Endothelial cell of umbilical vein (primary cell): ENCODE measurements around the gene ZNF57. TPM values are rescaled to one million over a fixed set of nuclear protein-coding genes. Genes with fewer than 3 reads are reported as not detected.
"Not testable (repeated sequence)": the region's sequence is repeated elsewhere in the genome, so short reads cannot be mapped to it uniquely, and the experiment has no call there.

Experiments
- BruUV-seq: library from RNA; stranded (reverse); fragments of 400-500 nt; replicated peaks from 2 replicates; lab custom pipeline; 2021; lab: Mats Ljungman, UMichigan
- CTCF ChIA-PET: fragments of 300-600, 350-600 bp; sonication (Branson Sonifier 250); formaldehyde crosslinking; loops from one replicate; lab custom pipeline; 2021; ENCODE audit warnings: antibody characterized with exemption, inconsistent platforms; lab: Charles Lee
- POLR2A ChIA-PET: fragments of 300-600, 350-600 bp; sonication (Branson Sonifier 250); formaldehyde crosslinking; loops from one replicate; lab custom pipeline; 2021; ENCODE audit warnings: antibody characterized with exemption, inconsistent platforms; lab: Charles Lee
- DNase-seq: peaks from one replicate; pipeline ENCODE4 v3.0.0-alpha.2; 2011; ENCODE audit warnings: low read depth, low spot score
- FAIRE-seq: peaks from 2 replicates; lab custom pipeline; 2011; peaks lifted over from hg19 to GRCh38; lab: Jason Lieb, UNC
- H2AFZ ChIP-seq: 2 replicates; pipeline ENCODE4 v1.6.0; 2012; ENCODE audit warnings: low read depth, low read length, control low read depth, inconsistent platforms
- H3K27ac ChIP-seq: 2 replicates; pipeline ENCODE4 v1.5.1; 2011; ENCODE audit warnings: low read depth, mild to moderate bottlenecking, control low read depth, low read length, moderate library complexity; ENCODE audit not compliant: insufficient read depth
- H3K27me3 ChIP-seq, 2 experiments: 2 replicates each; pipeline versions ENCODE4 v1.6.0 to v1.6.1; 2011; ENCODE audit warnings: low read length in 2 of 2, mixed read lengths in 1 of 2; ENCODE audit not compliant: control insufficient read depth in 2 of 2, insufficient read depth in 2 of 2
- H3K36me3 ChIP-seq, 2 experiments: 2 replicates in 1 of 2; 3 replicates in 1 of 2; pipeline ENCODE4 v1.5.1; 2011; ENCODE audit warnings: low read length in 2 of 2, mild to moderate bottlenecking in 1 of 2, moderate library complexity in 1 of 2; ENCODE audit not compliant: control insufficient read depth in 2 of 2, insufficient read depth in 2 of 2; ENCODE audit errors: extremely low read depth in 1 of 2
- H3K4me1 ChIP-seq: 3 replicates; pipeline ENCODE4 v1.5.1; 2011; ENCODE audit warnings: mild to moderate bottlenecking, low read length; ENCODE audit not compliant: control insufficient read depth, insufficient read depth; ENCODE audit errors: extremely low read depth
- H3K4me2 ChIP-seq: 2 replicates; pipeline ENCODE4 v1.6.1; 2011; ENCODE audit warnings: low read length, control low read depth, mixed read lengths; ENCODE audit not compliant: insufficient read depth
- H3K4me3 ChIP-seq, 3 experiments: fragments of 200-600 bp in 1 of 3; sonication (generic), shearing (Covaris generic) in 1 of 3; replicated peaks in 1 of 3; 2 replicates each; pipeline ENCODE4 v1.5.1; 2011 to 2016; ENCODE audit warnings: control low read depth in 3 of 3, low read length in 3 of 3, mild to moderate bottlenecking in 2 of 3, inconsistent platforms in 1 of 3, low read depth in 1 of 3, moderate library complexity in 1 of 3; ENCODE audit not compliant: insufficient read depth in 1 of 3
- H3K79me2 ChIP-seq: 2 replicates; pipeline ENCODE4 v1.6.0; 2012; ENCODE audit warnings: low read length, inconsistent platforms; ENCODE audit not compliant: control insufficient read depth, insufficient read depth
- H3K9ac ChIP-seq: replicated peaks from 2 replicates; pipeline ENCODE3; 2011; ENCODE audit warnings: low read length, control low read depth; ENCODE audit not compliant: insufficient read depth; ENCODE audit errors: extremely low read depth
- H3K9me1 ChIP-seq: replicated peaks from 3 replicates; pipeline ENCODE4 v1.6.0; 2011; ENCODE audit warnings: mild to moderate bottlenecking, low read length; ENCODE audit not compliant: control insufficient read depth, insufficient read depth; ENCODE audit errors: extremely low read depth
- H3K9me3 ChIP-seq: replicated peaks from 2 replicates; pipeline ENCODE4 v1.5.1; 2012; ENCODE audit warnings: low read length, inconsistent platforms; ENCODE audit not compliant: control insufficient read depth, insufficient read depth
- H4K20me1 ChIP-seq: replicated peaks from 2 replicates; pipeline ENCODE3; 2011; ENCODE audit warnings: mild to moderate bottlenecking, low read length; ENCODE audit not compliant: control insufficient read depth, insufficient read depth; ENCODE audit errors: extremely low read depth
- EZH2 ChIP-seq: IDR thresholded peaks from 2 replicates; pipeline ENCODE4 v1.6.1; 2012; ENCODE audit warnings: borderline replicate concordance, low read depth, mild to moderate bottlenecking, moderate library complexity, low read length, inconsistent platforms; ENCODE audit not compliant: severe bottlenecking
- FOS ChIP-seq: IDR thresholded peaks from 2 replicates; pipeline ENCODE4 v1.6.1; 2011; ENCODE audit warnings: mild to moderate bottlenecking, low read length, moderate library complexity, borderline replicate concordance; ENCODE audit not compliant: insufficient read depth
- GATA2 ChIP-seq: IDR thresholded peaks from 2 replicates; pipeline ENCODE4 v1.7.0; 2011; ENCODE audit warnings: low read depth, mild to moderate bottlenecking, moderate library complexity, mixed read lengths, low read length; ENCODE audit not compliant: insufficient read length, insufficient read depth
- JUN ChIP-seq: IDR thresholded peaks from 2 replicates; pipeline ENCODE4 v1.6.1; 2011; ENCODE audit warnings: borderline replicate concordance, low read depth; ENCODE audit not compliant: insufficient read length, insufficient read depth
- MYC ChIP-seq: IDR thresholded peaks from one replicate; pipeline ENCODE4 v1.6.1; 2011; ENCODE audit warnings: mild to moderate bottlenecking, low read depth, low read length
- POLR2A ChIP-seq: IDR thresholded peaks from 2 replicates; pipeline ENCODE4 v1.6.1; 2012; ENCODE audit warnings: low read depth, mild to moderate bottlenecking, control low read depth, low read length
- POLR2AphosphoS5 ChIP-seq: IDR thresholded peaks from 2 replicates; pipeline ENCODE4 v1.6.1; 2012; ENCODE audit warnings: low read depth, mild to moderate bottlenecking, control low read depth, low read length, moderate library complexity; ENCODE audit not compliant: insufficient read depth
- dilution Hi-C: fragments of 300-500 bp; cut with MboI; formaldehyde crosslinking; loops from one replicate; pipeline ENCODE4 v1.15.0; 2019; ENCODE audit warnings: low sequenced_read_pairs; ENCODE audit not compliant: extremely low pct_ligation_motif_present
- intact Hi-C: fragments of 100-400 bp; cut with micrococcal nuclease; formaldehyde crosslinking; loops from one replicate; pipeline ENCODE4 v1.10.0; 2022
- polyA plus RNA-seq, 4 experiments: library from polyadenylated mRNA; depleted of rRNA in 3 of 4; stranded (reverse) in 3 of 4; unstranded in 1 of 4; fragments of >200 nt; gene quantifications; 2 replicates each; pipeline versions ENCODE4 v1.2.1 to v1.2.3, GENCODE V29; 2011 to 2012; ENCODE audit warnings: missing spikeins in 1 of 4
- total RNA-seq: library from RNA; stranded (reverse); gene quantifications from 2 replicates; pipeline ENCODE4 v1.2.3, GENCODE V29; 2021
- TF ChIP-seq, protein P1 (sequence below), 2 donors: IDR thresholded peaks; 1 replicate in 1 of 2; 2 replicates in 1 of 2; pipeline ENCODE4 v1.5.1; 2011; ENCODE audit warnings: low read length in 2 of 2, mild to moderate bottlenecking in 2 of 2, moderate library complexity in 2 of 2, control low read depth in 1 of 2, inconsistent platforms in 1 of 2, low read depth in 1 of 2; ENCODE audit not compliant: insufficient read depth in 1 of 2; ENCODE audit errors: extremely low read depth in 1 of 2
- TF ChIP-seq, protein P2 (sequence below): IDR thresholded peaks from 2 replicates; pipeline ENCODE4 v1.6.1; 2011; ENCODE audit not compliant: insufficient read depth, insufficient read length

Gene ZNF57
- total and polyA plus RNA-seq, 2 donors (not counting 3 experiments of a cell fraction or from before 2014, with no cell fraction given) = 2.0 to 3.6 TPM

DNA sequence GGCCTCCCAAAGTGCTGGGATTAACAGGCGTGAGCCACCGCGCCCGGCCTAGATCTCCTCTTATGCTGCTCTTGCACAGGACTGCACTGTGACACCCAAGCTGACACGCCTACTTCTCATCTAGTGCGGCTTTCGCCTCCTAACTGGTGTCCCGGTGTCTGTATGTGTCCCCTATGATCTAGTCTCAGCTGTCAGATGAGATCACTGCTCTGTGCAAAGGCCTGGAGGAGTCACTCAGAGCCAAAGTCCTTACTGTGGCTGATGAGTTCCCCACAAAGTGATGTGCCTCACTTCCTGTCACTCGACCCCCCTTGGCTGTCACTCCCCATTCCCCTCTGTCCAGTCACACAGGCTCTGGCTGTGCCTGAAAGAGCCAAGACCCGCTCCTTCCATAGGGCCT lies 31.1 kb upstream of the ZNF57 start:
- no peak overlapping the region for H3K9ac ChIP-seq
- H3K9me1 ChIP-seq = no peaks in the 10 kb centered on the region
- no peak for FAIRE-seq
- no peaks in the 10 kb centered on the region for H3K4me1 ChIP-seq
- no TSS peak for BruUV-seq
- H3K9me3 ChIP-seq = no peaks in the 10 kb centered on the region
- TF ChIP-seq POLR2A (no peak), MYC (no peak), EZH2 (no peak), GATA2 (no peak), FOS (no peak), JUN (no peak), POLR2AphosphoS5 (no peak)
- TF ChIP-seq, protein P1, sequence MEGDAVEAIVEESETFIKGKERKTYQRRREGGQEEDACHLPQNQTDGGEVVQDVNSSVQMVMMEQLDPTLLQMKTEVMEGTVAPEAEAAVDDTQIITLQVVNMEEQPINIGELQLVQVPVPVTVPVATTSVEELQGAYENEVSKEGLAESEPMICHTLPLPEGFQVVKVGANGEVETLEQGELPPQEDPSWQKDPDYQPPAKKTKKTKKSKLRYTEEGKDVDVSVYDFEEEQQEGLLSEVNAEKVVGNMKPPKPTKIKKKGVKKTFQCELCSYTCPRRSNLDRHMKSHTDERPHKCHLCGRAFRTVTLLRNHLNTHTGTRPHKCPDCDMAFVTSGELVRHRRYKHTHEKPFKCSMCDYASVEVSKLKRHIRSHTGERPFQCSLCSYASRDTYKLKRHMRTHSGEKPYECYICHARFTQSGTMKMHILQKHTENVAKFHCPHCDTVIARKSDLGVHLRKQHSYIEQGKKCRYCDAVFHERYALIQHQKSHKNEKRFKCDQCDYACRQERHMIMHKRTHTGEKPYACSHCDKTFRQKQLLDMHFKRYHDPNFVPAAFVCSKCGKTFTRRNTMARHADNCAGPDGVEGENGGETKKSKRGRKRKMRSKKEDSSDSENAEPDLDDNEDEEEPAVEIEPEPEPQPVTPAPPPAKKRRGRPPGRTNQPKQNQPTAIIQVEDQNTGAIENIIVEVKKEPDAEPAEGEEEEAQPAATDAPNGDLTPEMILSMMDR (IDR thresholded peaks at IDR 0.05; ENCODE audit: extremely low read depth in 1 of 2, insufficient read depth in 1 of 2, low read depth in 1 of 2, low read length in 2 of 2) = no peak
- TF ChIP-seq, protein P2, sequence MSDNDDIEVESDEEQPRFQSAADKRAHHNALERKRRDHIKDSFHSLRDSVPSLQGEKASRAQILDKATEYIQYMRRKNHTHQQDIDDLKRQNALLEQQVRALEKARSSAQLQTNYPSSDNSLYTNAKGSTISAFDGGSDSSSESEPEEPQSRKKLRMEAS = no peak
- dilution Hi-C loops = no loop called here
- H3K4me3 ChIP-seq = no peak overlapping the region
- H3K27me3 ChIP-seq = no peaks in the 10 kb centered on the region
- H3K4me2 ChIP-seq = no peak overlapping the region
- ChIA-PET POLR2A (no interaction called here), CTCF (interaction anchor here (1.6 kb wide), 1 partner anchor 222 kb away, joined by 7 read pairs; no protein-coding TSS in a partner anchor)
- H3K79me2 ChIP-seq = no peaks in the 10 kb centered on the region
- no peak overlapping the region for H2AFZ ChIP-seq
- intact Hi-C loops = no loop called here
- H3K27ac ChIP-seq = no peak overlapping the region
- H3K36me3 ChIP-seq = no peaks in the 10 kb centered on the region
- no peak for DNase-seq
- no peaks in the 10 kb centered on the region for H4K20me1 ChIP-seq

DNA sequence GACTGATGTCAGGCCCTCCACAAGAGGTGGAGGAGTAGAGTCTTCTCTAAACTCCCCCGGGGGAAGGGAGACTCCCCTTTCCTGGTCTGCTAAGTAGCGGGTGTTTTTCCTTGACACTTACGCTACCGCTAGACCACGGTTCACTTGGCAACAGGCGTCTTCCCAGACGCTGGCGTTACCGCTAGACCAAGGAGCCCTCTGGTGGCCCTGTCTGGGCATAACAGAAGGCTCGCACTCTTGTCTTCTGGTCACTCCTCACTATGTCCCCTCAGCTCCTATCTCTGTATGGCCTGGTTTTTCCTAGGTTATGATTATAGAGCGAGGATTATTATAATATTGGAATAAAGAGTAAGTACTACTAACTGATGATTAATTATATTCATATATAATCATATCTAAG lies 28.6 kb upstream of the ZNF57 start:
- H3K4me2 ChIP-seq, BruUV-seq, POLR2A ChIA-PET, H4K20me1 ChIP-seq, H3K4me1 ChIP-seq, H3K79me2 ChIP-seq, H3K36me3 ChIP-seq, H2AFZ ChIP-seq, FAIRE-seq, H3K9me1 ChIP-seq, H3K27ac ChIP-seq, H3K9me3 ChIP-seq, DNase-seq, H3K27me3 ChIP-seq, dilution Hi-C loops, H3K4me3 ChIP-seq, H3K9ac ChIP-seq: not testable (repeated sequence)
- intact Hi-C loops = loop anchor here (2.0 kb wide), 1 partner anchor 31 kb away; the partner anchor contains the start of gene ZNF555
- CTCF ChIA-PET = interaction anchor here (1.0 to 3.5 kb wide), 2 partner anchors 11 to 224 kb away, joined by 3 to 27 read pairs; no protein-coding TSS in a partner anchor
